HCT116 (cell line): Measurements from ENCODE around the gene NPNT. TPM values are rescaled to one million over a fixed set of nuclear protein-coding genes. Genes with fewer than 3 reads are reported as not detected.

Experiments
- ATAC-seq: fragments of 200-7000 bp; cut with Tn5 transposase; 2 replicates; pipeline ENCODE4 v1.9.1; 2020; ENCODE audit warnings: mild to moderate bottlenecking, moderate library complexity
- BruUV-seq: library from RNA; stranded (reverse); fragments of 400-500 nt; replicated peaks from 2 replicates; lab custom pipeline; 2021; lab: Mats Ljungman, UMichigan
- CTCF ChIA-PET: fragments of 300-600 bp; sonication (Branson Sonifier 250); formaldehyde crosslinking; loops from one replicate; lab custom pipeline; 2021; ENCODE audit warnings: antibody characterized with exemption; lab: Charles Lee
- POLR2A ChIA-PET: fragments of 300-600, 350-600 bp; sonication (Branson Sonifier 250); formaldehyde crosslinking; loops from one replicate; lab custom pipeline; 2021; ENCODE audit warnings: antibody characterized with exemption; lab: Charles Lee
- RAD21 ChIA-PET, 2 experiments: fragments of 300-600 bp; sonication (Branson Sonifier 250); formaldehyde crosslinking; loops; one replicate each; lab custom pipeline; 2023; ENCODE audit warnings: low total read pairs in 2 of 2; ENCODE audit not compliant: uncharacterized antibody in 2 of 2, unreplicated experiment in 2 of 2, low non-redundant PET in 1 of 2; lab: Charles Lee
- DNase-seq: peaks from one replicate; pipeline ENCODE4 v3.0.0-alpha.2; 2010; ENCODE audit warnings: low read depth, low spot score
- H2AFZ ChIP-seq: fragments of 200-600 bp; shearing (Covaris generic), sonication (generic); 2 replicates; pipeline ENCODE4 v1.6.1; 2017; ENCODE audit warnings: low read depth, mixed run types, mixed read lengths, antibody characterized with exemption, low read length; ENCODE audit not compliant: poor library complexity, severe bottlenecking
- H3K27ac ChIP-seq: 2 replicates; pipeline ENCODE4 v1.5.1; 2012; ENCODE audit warnings: low read depth, low read length
- H3K27me3 ChIP-seq: fragments of 200-600 bp; sonication (generic); 2 replicates; pipeline ENCODE4 v1.6.1; 2016; ENCODE audit warnings: mixed run types, low read length, mixed read lengths; ENCODE audit not compliant: insufficient read depth
- H3K36me3 ChIP-seq, 2 experiments: fragments of 200-500 bp in 1 of 2; fragments of 200-600 bp in 1 of 2; sonication (Bioruptor generic) in 1 of 2; sonication (generic) in 1 of 2; 2 replicates each; pipeline versions ENCODE4 v1.5.1 to v1.6.1; 2014 to 2016; ENCODE audit warnings: low read length in 2 of 2, inconsistent platforms in 1 of 2, mixed read lengths in 1 of 2, mixed run types in 1 of 2; ENCODE audit not compliant: insufficient read depth in 2 of 2, control insufficient read depth in 1 of 2
- H3K4me1 ChIP-seq, 2 experiments: fragments of 200-600 bp in 1 of 2; sonication (generic) in 1 of 2; 2 replicates each; pipeline versions ENCODE4 v1.5.1 to v1.6.1; 2012 to 2017; ENCODE audit warnings: low read length in 2 of 2, inconsistent platforms in 1 of 2, mild to moderate bottlenecking in 1 of 2, mixed read lengths in 1 of 2, mixed run types in 1 of 2, moderate library complexity in 1 of 2; ENCODE audit not compliant: insufficient read depth in 2 of 2, control insufficient read depth in 1 of 2
- H3K4me2 ChIP-seq: fragments of 200-600 bp; sonication (generic); 2 replicates; pipeline ENCODE4 v1.6.1; 2017; ENCODE audit warnings: mixed run types, low read length, mixed read lengths
- H3K4me3 ChIP-seq, 2 experiments: fragments of 200-600 bp in 1 of 2; sonication (generic) in 1 of 2; replicated peaks in 1 of 2; 2 replicates each; pipeline ENCODE4 v1.5.1; 2011 to 2016; ENCODE audit warnings: low read length in 2 of 2, control low read depth in 1 of 2, low read depth in 1 of 2, mild to moderate bottlenecking in 1 of 2, mixed read lengths in 1 of 2, mixed run types in 1 of 2
- H3K79me2 ChIP-seq: fragments of 200-600 bp; sonication (generic); 2 replicates; pipeline ENCODE4 v1.6.1; 2017; ENCODE audit warnings: mild to moderate bottlenecking, mixed run types, low read length, moderate library complexity, mixed read lengths; ENCODE audit not compliant: insufficient read depth
- H3K9ac ChIP-seq: fragments of 200-600 bp; sonication (generic); 2 replicates; pipeline ENCODE4 v1.6.1; 2016; ENCODE audit warnings: low read length, mixed read lengths
- H3K9me2 ChIP-seq: fragments of 200-600 bp; sonication (generic), shearing (Covaris generic); 2 replicates; pipeline ENCODE4 v1.6.1; 2017; ENCODE audit warnings: mixed run types, mild to moderate bottlenecking, moderate library complexity; ENCODE audit not compliant: insufficient read depth
- H3K9me3 ChIP-seq, 2 experiments: fragments of 200-500 bp in 1 of 2; fragments of 200-600 bp in 1 of 2; sonication (Bioruptor generic) in 1 of 2; sonication (generic) in 1 of 2; 2 replicates each; pipeline ENCODE4 v1.6.1; 2014 to 2017; ENCODE audit warnings: low read length in 2 of 2, mixed read lengths in 2 of 2, inconsistent platforms in 1 of 2, low read depth in 1 of 2, mild to moderate bottlenecking in 1 of 2, mixed run types in 1 of 2, moderate library complexity in 1 of 2; ENCODE audit not compliant: control insufficient read depth in 1 of 2, insufficient read depth in 1 of 2
- H4K20me1 ChIP-seq: fragments of 200-600 bp; sonication (generic), shearing (Covaris generic); 2 replicates; pipeline ENCODE4 v1.6.1; 2017; ENCODE audit warnings: mixed run types, mild to moderate bottlenecking, moderate library complexity; ENCODE audit not compliant: insufficient read depth
- ATF3 ChIP-seq: IDR thresholded peaks from 2 replicates; pipeline ENCODE4 v1.6.1; 2012
- CEBPB ChIP-seq: IDR thresholded peaks from 2 replicates; pipeline ENCODE4 v1.6.1; 2012; ENCODE audit warnings: low read depth
- CTCF ChIP-seq, 3 experiments: fragments of 200-600 bp in 1 of 3; sonication (generic) in 1 of 3; IDR thresholded peaks in 2 of 3; conservative IDR thresholded peaks in 1 of 3; 2 replicates each; pipeline ENCODE4 v1.5.1; 2012 to 2017; ENCODE audit warnings: low read depth in 2 of 3, low read length in 2 of 3, antibody characterized with exemption in 1 of 3, borderline replicate concordance in 1 of 3, control low read depth in 1 of 3, mild to moderate bottlenecking in 1 of 3, mixed read lengths in 1 of 3, mixed run types in 1 of 3, moderate library complexity in 1 of 3; ENCODE audit not compliant: insufficient read depth in 1 of 3
- EGR1 ChIP-seq: IDR thresholded peaks from 2 replicates; pipeline ENCODE4 v1.6.1; 2012; ENCODE audit warnings: low read depth
- ELF1 ChIP-seq: IDR thresholded peaks from 2 replicates; pipeline ENCODE4 v1.6.1; 2012; ENCODE audit warnings: low read depth, borderline replicate concordance
- EZH2phosphoT487 ChIP-seq: fragments of 200-600 bp; IDR thresholded peaks from 2 replicates; pipeline ENCODE4 v1.6.1; 2018; ENCODE audit warnings: antibody characterized with exemption, borderline replicate concordance
- JUND ChIP-seq: IDR thresholded peaks from 2 replicates; pipeline ENCODE4 v1.6.1; 2012
- POLR2AphosphoS5 ChIP-seq: IDR thresholded peaks from 2 replicates; pipeline ENCODE4 v1.6.1; 2011; ENCODE audit warnings: mild to moderate bottlenecking, low read depth, low read length, moderate library complexity
- RAD21 ChIP-seq: IDR thresholded peaks from 2 replicates; pipeline ENCODE4 v1.6.1; 2012; ENCODE audit warnings: low read depth, mild to moderate bottlenecking
- REST ChIP-seq: IDR thresholded peaks from 2 replicates; pipeline ENCODE4 v1.6.1; 2012; ENCODE audit warnings: low read depth
- SIN3A ChIP-seq: IDR thresholded peaks from 2 replicates; pipeline ENCODE4 v1.6.1; 2012; ENCODE audit warnings: low read depth
- SRF ChIP-seq: IDR thresholded peaks from 2 replicates; pipeline ENCODE4 v1.6.1; 2012; ENCODE audit warnings: low read depth
- TCF7L2 ChIP-seq: IDR thresholded peaks from 2 replicates; pipeline ENCODE4 v1.7.0; 2011; ENCODE audit warnings: borderline replicate concordance, inconsistent platforms; ENCODE audit not compliant: insufficient read depth, insufficient read length; ENCODE audit errors: extremely low read depth
- YY1 ChIP-seq: IDR thresholded peaks from 2 replicates; pipeline ENCODE4 v1.6.1; 2011; ENCODE audit warnings: low read length, low read depth, moderate library complexity, mild to moderate bottlenecking; ENCODE audit not compliant: insufficient replicate concordance; ENCODE audit errors: extremely low read depth
- ZNF274 ChIP-seq: fragments of 200-500 bp; sonication (Bioruptor generic); IDR thresholded peaks from 2 replicates; pipeline ENCODE4 v1.6.1; 2014; ENCODE audit warnings: mild to moderate bottlenecking, low read depth, low read length, inconsistent platforms
- intact Hi-C: fragments of 100-400 bp; cut with micrococcal nuclease; formaldehyde crosslinking; loops from 2 replicates; pipeline ENCODE4 v1.10.0; 2022
- total RNA-seq: library from RNA; stranded (reverse); gene quantifications from one replicate; pipeline ENCODE4 v1.2.1, GENCODE V29; 2021; ENCODE audit not compliant: unreplicated experiment
- TF ChIP-seq, protein P1 (sequence below): IDR thresholded peaks from 2 replicates; pipeline ENCODE4 v1.6.1; 2012
- TF ChIP-seq, protein P2 (sequence below): IDR thresholded peaks from 2 replicates; pipeline ENCODE4 v1.6.1; 2011; ENCODE audit warnings: mild to moderate bottlenecking, low read length, moderate library complexity; ENCODE audit not compliant: insufficient replicate concordance; ENCODE audit errors: extremely low read depth

NPNT gene
- total RNA-seq, 1 experiment from 2014 or later, result 15.8 TPM

DNA sequence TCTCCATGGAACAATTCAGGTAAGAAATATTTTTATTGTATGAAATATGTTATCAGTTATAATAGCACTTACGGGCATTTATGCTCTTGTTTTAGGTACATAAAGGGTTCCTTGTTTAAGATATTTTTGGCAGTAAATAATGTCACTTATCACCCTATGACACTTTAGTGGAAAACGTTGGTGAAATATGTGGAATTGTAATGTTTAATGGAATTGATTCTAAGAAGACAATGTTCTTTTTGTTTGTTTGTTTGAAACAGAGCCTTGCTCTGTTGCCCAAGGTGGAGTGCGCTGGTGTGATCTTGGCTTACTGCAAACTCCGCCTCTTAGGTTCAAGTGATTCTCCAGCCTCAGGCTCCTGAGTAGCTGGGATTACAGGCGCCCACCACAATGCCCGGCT, 17.4 kb downstream of the NPNT start:
- no peaks in the 10 kb centered on the region for H3K36me3 ChIP-seq
- DNase-seq (no peak), ATAC-seq (no peak)
- no peak overlapping the region for H3K9ac ChIP-seq
- H3K4me1 ChIP-seq, result peaks cover 9 to 24% of the 10 kb centered on the region in 2 experiments; a peak in 3 of 4 replicates
- no peaks in the 10 kb centered on the region for H3K9me2 ChIP-seq
- H2AFZ ChIP-seq, result no peak overlapping the region
- H3K27ac ChIP-seq, result no peak overlapping the region
- TF ChIP-seq, protein P1, sequence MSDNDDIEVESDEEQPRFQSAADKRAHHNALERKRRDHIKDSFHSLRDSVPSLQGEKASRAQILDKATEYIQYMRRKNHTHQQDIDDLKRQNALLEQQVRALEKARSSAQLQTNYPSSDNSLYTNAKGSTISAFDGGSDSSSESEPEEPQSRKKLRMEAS, result no peak
- TF ChIP-seq EZH2phosphoT487 (no peak), POLR2AphosphoS5 (no peak), YY1 (no peak), EGR1 (no peak), ATF3 (no peak), TCF7L2 (no peak), ELF1 (no peak), RAD21 (no peak), CEBPB (no peak), ZNF274 (no peak), SRF (no peak), JUND (no peak), REST (no peak), SIN3A (no peak), CTCF (IDR thresholded peaks at IDR 0.05 in 2 of 3, conservative IDR thresholded peaks at IDR 0.05 in 1 of 3; ENCODE audit: borderline replicate concordance in 1 of 3, insufficient read depth in 1 of 3, low read depth in 2 of 3, low read length in 2 of 3) (no peak)
- TF ChIP-seq, protein P2, sequence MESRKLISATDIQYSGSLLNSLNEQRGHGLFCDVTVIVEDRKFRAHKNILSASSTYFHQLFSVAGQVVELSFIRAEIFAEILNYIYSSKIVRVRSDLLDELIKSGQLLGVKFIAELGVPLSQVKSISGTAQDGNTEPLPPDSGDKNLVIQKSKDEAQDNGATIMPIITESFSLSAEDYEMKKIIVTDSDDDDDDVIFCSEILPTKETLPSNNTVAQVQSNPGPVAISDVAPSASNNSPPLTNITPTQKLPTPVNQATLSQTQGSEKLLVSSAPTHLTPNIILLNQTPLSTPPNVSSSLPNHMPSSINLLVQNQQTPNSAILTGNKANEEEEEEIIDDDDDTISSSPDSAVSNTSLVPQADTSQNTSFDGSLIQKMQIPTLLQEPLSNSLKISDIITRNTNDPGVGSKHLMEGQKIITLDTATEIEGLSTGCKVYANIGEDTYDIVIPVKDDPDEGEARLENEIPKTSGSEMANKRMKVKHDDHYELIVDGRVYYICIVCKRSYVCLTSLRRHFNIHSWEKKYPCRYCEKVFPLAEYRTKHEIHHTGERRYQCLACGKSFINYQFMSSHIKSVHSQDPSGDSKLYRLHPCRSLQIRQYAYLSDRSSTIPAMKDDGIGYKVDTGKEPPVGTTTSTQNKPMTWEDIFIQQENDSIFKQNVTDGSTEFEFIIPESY, result no peak
- no peaks in the 10 kb centered on the region for H3K9me3 ChIP-seq
- H3K27me3 ChIP-seq, result no peaks in the 10 kb centered on the region
- BruUV-seq, result no TSS peak
- ChIA-PET POLR2A (no interaction called here), CTCF (no interaction called here), RAD21 (no interaction called here)
- no peaks in the 10 kb centered on the region for H3K79me2 ChIP-seq
- intact Hi-C loops, result no loop called here
- H4K20me1 ChIP-seq, result no peaks in the 10 kb centered on the region
- H3K4me3 ChIP-seq, result no peak overlapping the region
- H3K4me2 ChIP-seq, result no peak overlapping the region
